ENCODE data around the gene RPL39L.
"Not testable (repeated sequence)": the region's sequence is repeated elsewhere in the genome, so short reads cannot be mapped to it uniquely, and the experiment has no call there.

The RPL39L gene

DNA sequence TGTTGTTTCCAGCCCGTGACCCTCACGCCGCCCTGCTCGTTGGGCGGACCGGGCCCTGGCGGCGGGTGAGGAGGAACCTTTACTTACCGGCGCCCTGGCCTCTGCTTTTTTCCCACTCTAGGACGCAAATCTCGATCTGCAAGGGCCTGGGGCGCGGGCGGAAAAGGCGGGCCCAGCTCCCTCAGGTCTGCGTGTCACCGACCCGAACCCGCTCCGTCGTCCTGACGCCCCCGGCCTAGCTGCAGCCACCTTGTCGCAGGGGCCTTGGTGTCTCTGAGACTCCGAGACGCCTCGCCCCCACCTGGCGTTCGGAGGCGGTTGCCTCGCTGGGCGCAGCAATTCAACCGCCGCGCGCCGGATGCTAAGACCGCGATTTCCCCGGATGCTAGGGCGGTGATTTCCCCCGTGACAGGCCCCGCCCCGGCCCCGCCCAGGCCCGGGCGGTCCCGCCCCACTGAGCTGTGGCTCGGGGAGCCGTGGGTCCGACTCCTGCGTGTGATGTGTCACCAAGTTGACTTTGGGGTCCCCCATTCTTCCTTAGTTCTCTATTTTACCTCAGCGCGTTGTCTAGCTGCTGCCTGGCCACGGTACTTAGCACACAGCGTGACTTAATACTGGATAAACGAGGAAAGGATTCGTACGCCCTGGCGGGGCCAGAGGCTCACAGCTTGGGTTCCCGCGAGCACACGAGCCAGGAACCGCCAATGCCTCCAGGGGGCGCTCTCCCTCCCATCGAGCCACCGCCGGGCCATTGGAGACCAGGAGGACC lies at the start of gene RPL39L:
TSS of gene RPL39L (minus strand) at position 371 of the 769 bp plus-strand sequence. CDS start 18,196 bp downstream, outside the sequence.
- peak; percentile 88 for DNase-seq (ENCODE audit: low read depth)

DNA sequence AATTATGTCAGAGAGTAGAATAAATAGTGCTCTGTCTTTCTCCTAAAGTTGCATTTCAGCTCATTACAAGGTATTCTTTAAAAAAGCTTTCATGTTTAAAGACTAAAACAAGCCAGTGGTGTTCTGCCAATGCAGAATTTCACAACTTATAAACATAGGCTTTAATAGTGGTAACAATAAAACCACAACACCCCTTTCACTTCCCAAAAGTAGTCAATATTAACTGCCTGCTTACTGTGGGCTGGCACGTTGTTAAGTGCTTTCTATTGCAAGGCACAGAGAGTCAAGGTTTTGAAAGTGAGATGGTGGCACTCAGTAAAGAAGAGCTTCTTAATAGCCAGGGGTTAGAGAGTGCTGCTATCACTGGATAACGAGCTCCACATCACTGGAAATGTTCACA lies 49.6 kb upstream of the RPL39L start:
- DNase-seq (ENCODE audit: low read depth) = no peak

DNA sequence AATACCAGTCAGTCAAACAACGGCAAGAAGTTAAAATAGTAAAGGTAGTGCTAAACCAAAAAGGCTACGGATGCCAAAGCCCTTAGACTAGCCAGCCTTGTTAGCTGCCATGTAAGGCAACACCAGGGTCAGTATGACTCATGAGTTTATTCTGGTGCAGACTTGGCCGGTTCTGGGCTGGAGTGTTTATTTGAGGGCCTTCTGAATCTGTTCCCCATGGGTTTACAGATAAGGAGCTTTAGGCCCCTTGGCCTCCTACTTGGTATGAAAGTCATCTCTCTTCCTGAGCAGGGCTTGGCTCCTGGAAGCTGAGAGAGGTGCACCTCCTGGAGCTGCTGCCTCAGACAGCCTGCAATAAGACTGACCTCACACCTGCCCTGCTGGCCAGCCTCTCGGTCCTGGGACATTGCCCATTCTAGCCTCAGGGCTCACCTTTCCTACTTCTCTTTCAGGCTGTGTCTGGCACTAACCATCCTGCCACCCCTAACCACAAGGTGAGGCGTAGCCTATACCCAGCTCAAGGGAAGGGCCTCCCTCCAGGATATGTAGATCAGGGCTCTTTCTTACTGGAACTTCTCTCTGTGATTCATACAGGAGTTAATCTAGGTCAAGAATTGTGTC lies 47.6 kb upstream of the RPL39L start:
- DNase-seq (ENCODE audit: low read depth) = no peak

GRCh38 chr3:187186375-187186774 lies 47.1 kb upstream of the RPL39L start:
- no peak for DNase-seq (ENCODE audit: low read depth)

GRCh38 chr3:187185759-187186158 lies 46.5 kb upstream of the RPL39L start:
- no peak for DNase-seq (ENCODE audit: low read depth)

DNA sequence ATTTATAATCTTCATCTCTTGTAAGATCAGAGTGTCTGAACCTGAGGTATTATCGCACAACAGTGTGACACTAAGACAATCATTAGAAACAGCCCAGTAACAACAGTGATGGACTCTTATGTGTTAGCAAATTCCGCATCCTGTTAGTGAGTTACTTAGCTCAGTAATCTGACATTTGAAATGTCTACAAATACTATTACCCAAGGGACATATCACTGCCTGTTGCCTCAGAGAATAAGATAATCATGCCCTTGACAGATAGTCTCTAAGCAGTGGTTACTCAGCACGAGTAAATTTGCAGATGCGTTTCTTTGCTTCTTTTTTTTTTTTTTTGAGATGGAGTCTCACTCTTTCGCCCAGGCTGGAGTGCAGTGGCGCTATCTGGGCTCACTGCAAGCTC lies 44.6 kb upstream of the RPL39L start:
- DNase-seq (ENCODE audit: low read depth) = no peak

DNA sequence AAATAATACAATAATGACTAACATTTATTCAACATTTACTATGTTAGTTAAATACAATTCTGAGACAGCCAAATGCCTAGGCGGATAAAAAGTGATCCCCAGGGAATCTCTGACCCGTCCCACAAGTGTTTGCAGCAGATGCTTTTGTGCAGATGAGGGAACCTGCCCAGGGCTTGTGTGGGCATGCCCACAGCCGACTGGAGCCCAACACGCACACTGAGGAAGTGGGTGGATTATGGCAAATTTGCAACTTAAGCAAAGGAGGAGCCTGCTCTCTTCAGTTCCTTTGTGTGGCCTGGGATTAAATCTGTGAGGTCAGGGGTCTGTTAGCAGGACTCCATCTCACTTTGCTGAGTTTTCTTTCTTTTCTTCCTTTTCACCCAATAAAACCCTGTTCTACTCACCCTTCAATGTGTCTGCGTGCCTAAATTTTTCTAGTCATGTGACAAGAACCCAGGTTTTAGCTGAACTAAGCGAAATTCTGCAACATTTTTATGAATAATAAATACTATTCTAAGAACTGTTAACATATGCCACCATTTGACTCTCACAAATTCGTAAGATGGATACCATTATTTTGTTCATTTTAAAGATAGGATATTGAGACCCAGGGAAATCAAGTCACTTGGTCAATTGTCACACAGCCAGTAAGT lies 44.0 kb upstream of the RPL39L start:
- DNase-seq (ENCODE audit: low read depth) = no peak

GRCh38 chr3:187181454-187182170 lies 42.3 kb upstream of the RPL39L start:
- DNase-seq (ENCODE audit: low read depth) = no peak

DNA sequence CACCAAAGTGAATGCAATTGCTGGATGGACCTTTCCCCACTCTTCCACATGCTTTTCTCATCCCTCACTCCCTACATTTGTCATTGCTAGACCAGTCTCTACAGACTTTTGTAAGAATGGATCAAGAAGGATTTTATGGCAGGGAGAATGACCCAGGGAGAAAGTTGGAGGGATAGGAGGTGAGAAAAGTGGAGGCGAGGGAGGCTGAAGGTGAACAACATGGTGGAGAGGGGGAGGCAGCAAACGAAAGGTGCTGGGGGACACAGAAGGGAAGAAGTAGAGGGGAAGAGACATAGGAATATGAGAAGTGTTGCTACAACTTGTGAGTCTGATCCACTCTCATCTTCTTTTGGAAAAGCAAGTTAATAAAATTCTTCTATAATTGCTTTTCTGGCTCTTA lies 33.6 kb upstream of the RPL39L start:
- no peak for DNase-seq (ENCODE audit: low read depth)

GRCh38 chr3:187170911-187171310 lies 31.6 kb upstream of the RPL39L start:
- not testable (repeated sequence) for DNase-seq (ENCODE audit: low read depth)

- no peak for DNase-seq (ENCODE audit: low read depth)
Measured at GRCh38 chr3:187169231-187169960, 30.1 kb upstream of the RPL39L start.

DNA sequence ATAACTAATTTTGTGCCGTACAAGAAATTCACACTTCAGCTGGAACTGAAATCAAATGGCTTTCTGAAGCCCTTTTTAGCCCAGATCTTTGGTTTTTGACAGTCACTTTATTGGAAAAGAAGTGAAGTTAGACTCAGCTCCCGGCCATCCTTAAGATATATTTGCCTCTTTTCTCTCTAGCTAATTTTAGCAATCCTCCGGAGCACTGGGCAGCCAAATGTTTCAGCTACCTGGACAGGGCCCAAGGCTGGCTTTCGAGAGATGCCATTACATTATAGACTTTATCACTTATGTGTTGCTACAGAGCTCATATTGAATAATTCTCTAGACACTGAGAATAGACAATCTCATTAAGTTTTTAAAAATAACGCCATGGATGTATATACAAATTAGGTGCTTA lies 28.5 kb upstream of the RPL39L start:
- DNase-seq (ENCODE audit: low read depth) = no peak

- DNase-seq (ENCODE audit: low read depth) = no peak
Measured at GRCh38 chr3:187166750-187167149, 27.5 kb upstream of the RPL39L start.

- DNase-seq (ENCODE audit: low read depth) = peak; percentile 17
Measured at GRCh38 chr3:187165144-187165543, 25.8 kb upstream of the RPL39L start.

- DNase-seq (ENCODE audit: low read depth) = no peak
Measured at GRCh38 chr3:187162265-187162953, 23.1 kb upstream of the RPL39L start.

DNA sequence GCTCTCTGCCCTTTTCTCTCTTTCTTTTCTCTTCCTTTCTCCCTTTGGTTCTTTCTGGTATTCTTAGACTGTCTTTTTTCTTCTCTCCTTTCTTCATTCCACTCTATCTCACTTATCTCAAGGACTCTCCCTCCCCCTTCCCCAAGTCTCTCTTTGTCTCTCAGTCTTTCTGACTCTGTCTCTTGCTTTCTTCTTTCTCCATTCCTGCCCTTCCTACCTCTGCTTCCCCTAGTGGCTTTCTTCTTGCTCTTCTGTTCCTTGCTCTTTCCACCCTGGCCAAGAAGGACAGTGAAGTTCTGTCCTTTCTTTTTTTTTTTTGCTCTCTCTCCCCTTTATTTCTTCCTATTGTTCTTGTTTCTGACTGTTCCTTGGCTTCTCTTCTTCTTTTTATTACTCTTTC lies 22.3 kb upstream of the RPL39L start:
- no peak for DNase-seq (ENCODE audit: low read depth)

DNA sequence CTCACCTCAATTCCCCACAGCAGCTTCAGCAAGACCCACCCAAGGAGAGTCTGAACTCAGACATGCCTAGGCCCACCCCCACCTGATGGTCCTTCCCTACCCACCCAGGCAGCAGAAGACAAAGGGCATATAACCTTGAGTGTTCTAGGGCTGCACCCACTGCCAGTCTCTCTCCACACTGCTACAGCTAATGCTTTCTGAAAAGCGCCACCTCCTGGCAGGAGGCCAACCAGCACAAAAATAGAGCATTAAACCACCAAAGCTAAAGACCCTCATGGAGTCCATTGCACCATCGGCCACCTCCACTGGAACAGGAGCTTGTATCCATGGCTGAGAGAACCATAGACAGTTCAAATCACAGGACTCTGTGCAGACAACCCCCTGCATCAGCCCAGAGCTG lies 11.3 kb upstream of the RPL39L start:
- DNase-seq (ENCODE audit: low read depth) = peak; percentile 57

DNA sequence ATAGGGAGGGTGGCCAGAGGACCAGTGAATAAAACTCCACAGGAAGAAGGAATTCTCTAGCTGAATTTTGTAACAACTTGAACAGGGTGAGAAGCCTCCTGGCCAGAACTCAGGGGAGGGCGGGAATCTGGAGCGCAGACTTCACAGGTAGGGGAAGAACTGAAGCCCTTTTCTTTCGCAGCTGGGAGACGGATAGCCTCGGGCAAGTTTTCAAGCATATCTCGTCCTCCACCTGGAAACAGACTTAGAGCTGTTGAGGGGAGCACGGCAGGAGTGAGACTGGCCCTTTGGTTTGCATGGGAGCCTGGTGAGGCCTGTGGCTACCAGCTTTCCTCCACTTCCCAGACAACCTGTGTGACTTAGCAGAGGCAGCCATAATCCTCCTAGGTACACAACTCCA lies 10.9 kb upstream of the RPL39L start:
- DNase-seq (ENCODE audit: low read depth) = no peak

DNA sequence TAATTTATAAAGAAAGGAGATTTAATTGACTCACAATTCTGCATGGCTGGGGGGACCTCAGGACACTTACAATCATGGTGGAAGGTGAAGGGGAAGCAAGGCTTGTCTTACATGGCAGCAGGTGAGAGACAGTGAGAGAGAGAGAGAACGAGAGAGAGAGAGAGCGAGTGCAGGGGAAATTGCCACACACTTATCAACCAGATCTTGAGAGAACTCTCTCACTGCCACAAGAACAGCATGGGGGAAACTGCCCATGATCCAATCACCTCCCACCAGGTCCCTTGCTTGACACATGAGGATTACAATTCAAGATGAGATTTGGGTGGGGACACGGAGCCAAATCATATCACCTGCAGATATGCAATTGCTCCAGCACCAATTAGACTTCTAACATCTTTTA lies 7.1 kb upstream of the RPL39L start:
- DNase-seq (ENCODE audit: low read depth) = no peak

DNA sequence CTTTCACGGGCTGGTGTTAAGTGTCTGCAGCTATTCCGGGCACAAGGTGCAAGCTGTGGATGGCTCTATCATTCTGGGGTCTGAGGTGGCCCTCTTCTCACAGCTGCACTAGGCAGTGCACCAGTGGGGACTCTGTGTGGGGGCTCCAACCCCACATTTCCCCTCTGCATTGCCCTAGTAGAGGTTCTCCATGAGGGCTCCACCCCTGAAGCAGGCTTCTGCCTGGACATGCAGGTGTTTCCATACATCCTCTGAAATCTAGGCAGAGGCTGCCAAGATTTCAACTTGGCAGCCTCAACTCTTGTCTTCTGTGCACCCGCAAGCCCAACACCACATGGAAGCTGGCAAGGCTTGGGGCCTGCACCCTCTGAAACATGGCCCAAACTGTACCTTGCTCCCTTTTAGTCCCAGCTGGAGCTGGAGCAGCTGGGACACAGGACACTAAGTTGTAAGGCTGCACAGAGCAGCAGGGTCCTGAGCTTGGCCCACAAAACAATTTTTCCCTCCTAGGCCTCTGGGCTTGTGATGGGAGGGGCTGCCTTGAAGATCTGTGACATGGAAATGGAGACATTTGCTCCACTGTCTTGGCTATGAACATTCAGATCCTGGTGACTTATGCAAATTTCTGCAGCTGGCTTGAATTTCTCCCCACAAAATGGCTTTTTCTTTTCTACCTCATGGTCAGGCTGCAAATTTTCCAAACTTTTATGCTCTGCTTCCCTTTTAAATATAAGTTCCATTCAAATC lies 6.0 kb upstream of the RPL39L start:
- DNase-seq (ENCODE audit: low read depth) = no peak

- DNase-seq (ENCODE audit: low read depth) = no peak
Measured at GRCh38 chr3:187139895-187140253, 578 bp upstream of the RPL39L start.

All from activated T-cell treated with anti-CD3 and anti-CD28 coated beads for 24 hours (primary cell).